Endometrial microvascular endothelial cells (primary cell): ENCODE results near the gene COG3. TPM values are rescaled to one million over a fixed set of nuclear protein-coding genes. Genes with fewer than 3 reads are reported as not detected.

Experiments used
- in situ Hi-C: cut with HindIII; loops from 2 replicates; pipeline ENCODE4 v1.10.0; 2017; ENCODE audit warnings: low sequenced_read_pairs, low pct_unique_long_range_greater_than_20kb; ENCODE audit errors: inconsistent ontology term
- total RNA-seq: library from RNA; depleted of rRNA; stranded (reverse); fragments of >200 nt; gene quantifications from one replicate; pipeline ENCODE4 v1.2.3, GENCODE V29; 2015; ENCODE audit errors: inconsistent ontology term

The COG3 gene
- total RNA-seq, 1 donor from 2014 or later = 20.2 TPM

DNA sequence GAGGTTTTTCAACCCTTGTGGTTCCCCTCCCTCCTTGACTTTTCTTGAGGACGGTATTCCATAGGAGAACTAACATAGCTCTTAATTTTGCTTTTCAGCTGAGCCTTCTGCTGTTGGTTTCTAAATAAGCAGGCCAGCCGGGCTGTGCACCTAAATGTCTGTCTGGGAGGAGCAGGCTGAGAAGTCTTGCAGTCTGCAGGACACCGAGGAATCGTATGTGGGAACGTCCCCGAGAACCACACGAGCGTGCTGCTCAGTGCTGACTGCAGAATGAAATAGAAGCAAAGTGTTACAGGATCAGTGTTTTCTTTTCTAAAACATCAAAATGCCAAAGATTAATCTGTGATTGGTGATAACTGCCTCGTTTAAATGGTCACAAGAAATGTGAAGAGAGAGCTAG is 69.9 kb downstream of the COG3 start:
- in situ Hi-C loops = no loop called here

DNA sequence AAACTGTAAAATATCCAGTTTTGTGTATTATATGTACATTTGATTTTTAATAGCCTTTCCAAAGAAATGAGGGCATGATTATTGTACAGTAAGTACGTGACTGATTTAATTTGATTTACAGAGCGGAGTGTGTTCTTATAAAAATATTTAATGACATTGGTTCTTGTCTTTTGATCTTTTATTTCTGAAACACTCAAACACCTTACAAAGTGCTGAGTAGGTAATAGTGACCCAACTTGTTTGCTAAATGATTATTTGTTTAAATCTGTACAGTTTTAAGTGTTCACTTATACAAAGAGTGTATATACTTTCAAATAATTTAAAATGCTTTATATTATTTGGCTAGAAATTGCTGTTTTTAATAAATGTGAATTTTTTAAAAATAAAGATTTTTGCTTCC is 71.5 kb downstream of the COG3 start:
- in situ Hi-C loops = no loop called here

DNA sequence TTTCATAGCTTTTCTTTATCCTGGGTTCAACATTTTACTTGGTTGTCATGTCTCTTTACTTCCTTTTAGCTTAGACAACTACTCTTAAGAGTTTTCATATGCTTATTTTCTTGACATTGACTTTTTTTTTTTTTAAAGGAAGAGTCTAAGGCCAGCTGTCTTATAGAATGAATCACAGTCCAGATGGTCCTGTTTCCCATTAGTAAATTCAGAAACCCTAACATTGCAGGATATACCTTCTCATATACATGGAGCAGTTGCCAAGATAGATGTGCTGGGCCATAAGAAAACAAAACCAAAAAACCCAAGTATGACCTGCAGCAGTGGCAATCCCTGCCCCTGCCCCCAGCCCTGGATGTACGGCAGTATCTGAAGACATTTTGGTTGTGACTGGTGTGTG is 72.8 kb downstream of the COG3 start:
- in situ Hi-C loops = no loop called here

DNA sequence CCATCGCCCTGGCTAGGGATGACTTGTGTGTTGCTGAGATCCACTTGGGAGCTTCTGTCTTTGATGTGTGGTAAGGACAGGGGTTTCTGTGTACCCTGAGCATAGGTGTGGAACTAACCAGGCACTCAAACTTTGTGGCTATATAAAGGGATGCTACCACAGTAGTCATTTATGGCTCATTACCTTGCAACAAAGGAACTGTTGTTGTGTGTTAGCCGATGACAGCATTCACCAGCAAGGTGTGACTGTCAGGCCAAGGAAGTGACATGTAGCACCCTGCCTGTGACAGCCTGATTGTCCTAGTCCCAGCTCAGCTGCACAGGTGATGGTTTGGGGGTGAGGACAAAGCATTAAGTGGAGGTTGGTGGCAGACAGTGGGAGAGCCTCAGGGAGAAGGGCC is 73.6 kb downstream of the COG3 start:
- in situ Hi-C loops = no loop called here

DNA sequence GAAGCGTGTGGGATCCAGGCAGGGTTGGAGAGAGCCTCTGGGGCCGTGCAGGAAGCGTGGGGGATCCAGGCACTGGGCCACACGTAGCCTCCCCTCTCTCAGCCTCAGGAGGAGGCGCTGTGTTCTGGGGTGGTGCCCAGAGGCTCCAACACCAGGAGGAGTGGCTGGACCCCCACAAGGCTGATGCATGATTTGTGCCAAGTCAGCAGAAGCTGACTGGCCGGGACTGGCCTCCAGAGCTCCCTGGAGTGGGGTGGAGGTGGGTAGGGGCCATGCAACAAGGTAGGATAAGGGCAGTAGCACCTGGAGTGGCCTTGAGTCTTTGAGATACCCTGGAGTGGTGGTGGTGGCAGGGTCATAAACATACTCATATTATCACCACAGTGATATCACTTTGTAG is 75.5 kb downstream of the COG3 start:
- in situ Hi-C loops = no loop called here

DNA sequence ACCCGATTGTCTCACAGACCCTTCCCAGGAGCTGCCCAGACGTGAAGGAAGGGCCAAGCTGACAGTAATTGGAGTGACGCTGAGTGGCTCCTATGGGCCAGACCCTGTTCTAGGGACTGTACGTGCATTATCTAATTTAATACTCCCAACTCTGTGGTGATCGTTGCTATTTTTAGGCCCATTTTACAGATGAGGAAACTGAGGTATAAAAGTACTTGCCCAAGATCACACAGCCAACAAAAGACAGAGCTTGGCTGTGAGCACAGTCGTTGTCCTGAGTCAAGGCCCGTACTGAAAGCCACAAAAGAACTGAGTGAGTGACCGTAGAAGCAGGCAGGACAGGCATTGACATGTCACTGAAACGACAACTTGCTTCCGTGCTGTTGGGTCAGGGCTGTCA is 76.1 kb downstream of the COG3 start:
- in situ Hi-C loops = no loop called here

DNA sequence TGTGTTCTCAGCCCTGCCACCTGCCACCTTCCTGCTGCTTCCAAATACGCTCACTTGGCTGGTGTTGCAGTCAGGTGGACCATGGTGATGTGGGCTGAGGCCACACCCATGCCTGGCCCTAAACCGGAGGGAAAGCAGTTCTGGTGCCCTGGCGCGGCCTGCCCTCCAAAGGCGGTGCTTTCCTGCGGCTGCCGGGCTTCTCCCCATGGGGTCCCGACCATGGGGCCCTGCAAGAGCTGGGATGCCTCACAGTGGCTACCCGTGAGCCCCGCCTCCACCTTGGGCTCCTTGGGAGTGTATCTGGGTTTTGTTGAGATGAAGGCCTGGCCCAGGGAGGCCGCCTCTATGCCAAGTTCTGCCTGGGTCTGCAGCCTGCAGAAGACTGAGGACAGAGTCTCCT is 77.1 kb downstream of the COG3 start:
- in situ Hi-C loops = no loop called here

DNA sequence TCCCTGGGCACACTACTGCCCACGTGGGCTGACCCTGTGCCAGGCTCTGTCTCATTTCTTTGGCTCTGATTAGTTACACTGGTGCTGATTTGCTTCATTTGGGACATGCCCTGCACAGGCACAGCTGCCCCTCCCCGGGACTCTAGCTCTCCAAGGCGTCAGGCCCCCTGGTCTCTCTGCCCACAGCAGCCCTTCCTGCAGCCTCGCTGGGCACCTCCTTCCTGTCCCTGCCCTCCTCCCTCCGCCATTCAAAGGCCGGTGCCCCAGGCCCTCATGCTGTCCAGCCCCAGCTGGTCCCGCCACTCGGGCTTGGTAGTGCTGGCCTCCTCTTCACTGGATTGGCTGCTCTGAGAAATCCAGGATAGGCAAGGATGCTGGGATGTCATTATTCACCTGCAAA is 77.7 kb downstream of the COG3 start:
- in situ Hi-C loops = no loop called here

DNA sequence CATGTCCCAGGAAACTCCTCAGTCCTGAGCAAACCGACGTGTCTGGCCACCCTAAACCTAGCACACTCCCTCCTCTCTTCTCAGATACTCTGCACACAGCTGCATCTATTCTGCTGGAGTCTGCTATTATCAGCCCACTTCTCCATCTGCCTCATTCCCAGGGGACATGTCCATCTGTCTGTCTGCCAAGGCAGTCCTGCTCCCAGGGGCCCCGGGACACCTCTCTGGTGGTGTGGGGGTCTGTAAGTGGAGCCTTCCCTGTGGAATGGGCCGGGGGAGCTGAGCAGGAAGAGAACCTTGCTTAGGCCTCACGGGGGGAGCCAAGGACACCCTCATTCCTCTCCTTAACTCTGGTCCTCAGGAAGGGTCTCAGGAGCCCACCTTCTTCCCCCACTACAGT is 78.1 kb downstream of the COG3 start:
- in situ Hi-C loops = no loop called here

DNA sequence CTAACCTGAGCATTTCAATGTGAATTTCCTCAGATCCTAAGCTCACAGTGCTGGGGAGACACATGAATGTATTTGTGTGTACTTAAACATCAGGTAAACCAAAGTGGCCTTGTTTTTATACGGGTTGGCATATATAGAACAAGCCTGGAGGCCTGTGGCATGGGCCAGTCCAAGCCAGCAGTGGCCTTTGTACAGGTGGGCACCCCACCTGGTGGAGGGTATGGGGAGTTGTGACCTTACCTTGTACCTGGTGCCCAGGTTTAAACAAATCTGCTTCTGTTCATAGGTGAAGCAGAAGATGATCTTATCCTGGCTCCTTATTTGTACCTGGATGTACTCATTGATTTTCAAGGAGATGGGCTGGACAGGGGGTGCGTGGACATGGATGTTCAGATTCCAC is 79.8 kb downstream of the COG3 start:
- in situ Hi-C loops = no loop called here

DNA sequence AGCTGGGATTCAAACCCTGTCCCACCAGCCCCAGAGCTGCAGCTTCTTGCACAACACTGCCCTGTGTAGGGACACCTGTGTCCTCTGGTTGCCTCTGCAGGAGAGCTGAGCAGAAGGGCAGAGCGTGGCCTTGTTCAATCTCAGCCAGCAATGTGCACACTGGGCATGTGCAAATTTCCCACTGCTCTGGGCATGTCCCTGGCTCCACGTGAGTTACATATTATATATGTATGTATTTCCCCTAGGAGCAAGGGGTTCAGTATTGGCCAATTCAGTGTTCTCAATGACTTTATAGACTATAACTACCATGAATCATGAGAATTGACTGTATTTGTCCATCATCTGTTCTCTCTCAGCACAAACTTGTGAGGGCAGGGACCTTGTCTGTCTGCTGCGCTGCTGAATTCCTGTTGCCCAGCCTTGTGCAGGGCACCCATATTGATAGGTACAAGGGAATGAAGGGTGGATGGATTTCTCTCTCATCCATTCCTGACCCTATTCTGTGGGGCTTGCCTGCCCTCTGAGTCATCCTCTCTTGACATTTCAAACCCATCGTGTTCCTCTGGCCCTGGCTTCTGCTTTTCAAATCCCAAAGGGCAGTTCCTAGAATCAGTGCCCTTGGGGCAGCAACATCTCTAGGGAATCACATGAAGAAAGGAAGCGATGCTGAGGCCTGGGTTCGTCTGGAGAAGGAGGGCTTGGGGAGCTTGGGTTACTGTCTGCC is 81.1 kb downstream of the COG3 start:
- in situ Hi-C loops = no loop called here

DNA sequence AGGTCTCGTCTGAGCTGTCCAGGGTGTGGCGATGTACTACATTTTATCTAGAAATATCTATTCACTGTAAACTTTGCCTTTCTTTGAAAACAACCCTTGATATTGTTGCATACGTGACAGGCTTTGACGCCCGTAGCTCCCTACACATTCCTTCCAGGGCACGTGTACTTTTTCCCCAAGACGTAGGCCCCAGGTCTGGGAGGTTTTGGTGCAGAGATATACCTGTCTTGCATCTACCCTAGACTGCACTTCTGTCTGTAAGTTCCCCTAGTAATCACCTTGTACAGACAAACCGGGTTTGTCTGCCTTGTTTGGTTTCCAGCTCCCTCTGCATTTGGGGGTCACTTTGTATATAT is 81.6 kb downstream of the COG3 start:
- in situ Hi-C loops = no loop called here

DNA sequence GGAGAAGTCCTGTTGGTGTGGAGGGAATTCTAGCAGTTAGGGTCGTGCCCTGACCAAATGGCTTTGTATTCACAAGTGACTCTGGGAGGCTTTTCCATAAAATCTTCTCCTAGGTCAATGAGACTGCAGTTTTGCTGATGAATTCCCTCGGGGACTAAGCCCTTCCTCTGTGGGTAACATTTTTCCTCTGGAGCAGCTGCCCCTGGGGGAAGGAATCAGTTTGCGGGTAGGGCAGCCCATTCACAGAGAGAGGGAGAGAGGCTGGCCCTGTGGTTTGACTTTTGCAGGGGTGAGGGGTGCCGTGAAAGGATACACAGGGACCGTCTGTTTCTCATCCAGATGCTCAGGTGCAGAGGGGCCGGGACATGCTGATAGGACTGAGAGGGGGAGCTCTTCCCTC is 83.5 kb downstream of the COG3 start:
- in situ Hi-C loops = no loop called here

DNA sequence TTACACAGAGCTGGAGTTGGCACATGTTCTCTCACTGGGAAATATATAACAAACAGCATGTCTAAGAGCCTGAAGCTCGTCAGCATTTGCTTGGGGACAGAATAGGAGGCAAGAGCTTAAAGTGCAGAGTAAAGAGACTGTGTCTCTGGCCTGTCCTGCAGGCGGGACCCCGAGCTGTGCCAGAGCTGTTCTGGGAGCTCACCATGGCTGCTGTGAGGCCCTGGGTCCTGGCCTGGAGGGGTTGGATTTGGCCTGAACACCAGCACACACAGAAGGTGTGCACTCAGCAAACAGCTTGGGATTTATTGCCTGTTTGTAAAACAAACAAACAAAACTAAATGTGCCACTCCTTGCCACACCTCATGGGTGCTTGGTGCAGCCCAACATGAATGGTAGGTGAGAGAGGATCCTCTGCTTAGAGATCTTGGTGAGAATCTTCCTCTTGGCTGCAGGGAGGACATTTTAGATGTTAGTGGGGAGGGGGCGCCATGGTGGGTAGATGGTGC is 89.9 kb downstream of the COG3 start:
- in situ Hi-C loops = no loop called here

DNA sequence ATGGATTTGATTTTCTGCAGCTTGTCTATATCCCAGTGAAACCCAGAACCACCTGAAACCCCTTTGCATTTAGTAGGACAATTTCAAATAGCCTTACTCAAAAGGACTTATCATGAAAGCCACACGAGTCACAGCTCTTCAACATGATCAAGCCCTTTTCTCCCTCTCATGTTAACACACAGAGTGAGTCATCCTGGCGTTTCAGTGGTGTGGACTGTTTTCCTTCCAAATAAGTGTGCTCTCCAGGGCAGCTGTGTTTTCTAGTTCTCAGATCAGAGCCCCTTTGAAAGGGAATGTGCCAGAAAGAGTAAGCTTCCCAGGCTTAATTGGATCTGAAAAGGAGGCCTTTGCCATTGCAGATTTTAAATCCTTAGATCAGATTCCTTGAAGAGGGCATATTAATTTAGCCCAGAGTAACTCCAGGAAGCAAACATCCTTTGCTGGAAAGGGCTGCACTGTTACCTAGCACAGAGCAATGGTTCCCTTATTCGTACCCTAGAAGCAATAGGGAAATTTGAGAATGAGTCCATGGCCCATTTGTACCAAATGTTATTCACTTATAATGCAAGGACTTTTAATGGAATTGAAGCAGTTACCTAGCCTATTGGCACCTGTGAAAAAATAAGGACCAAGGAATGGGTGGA is 99.5 kb downstream of the COG3 start:
- in situ Hi-C loops = no loop called here

DNA sequence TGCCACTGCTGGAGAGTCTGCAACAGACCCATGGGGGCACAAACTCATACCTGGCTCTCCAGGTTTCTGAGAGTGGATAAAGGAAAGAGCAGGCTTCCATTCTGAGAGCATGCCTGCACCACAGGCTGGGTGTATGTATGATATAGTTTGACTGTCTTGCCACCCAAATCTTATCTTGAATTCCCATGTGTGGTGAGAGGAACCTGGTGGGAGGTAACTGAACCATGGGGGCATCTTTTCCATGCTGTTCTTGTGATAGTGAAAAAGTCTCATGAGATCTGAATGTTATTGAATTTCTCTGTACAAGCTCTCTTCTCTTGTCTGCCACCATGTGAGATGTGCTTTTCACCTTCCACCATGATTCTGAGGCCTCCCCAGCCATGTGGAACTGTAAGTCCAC is 100.6 kb downstream of the COG3 start:
- in situ Hi-C loops = no loop called here

DNA sequence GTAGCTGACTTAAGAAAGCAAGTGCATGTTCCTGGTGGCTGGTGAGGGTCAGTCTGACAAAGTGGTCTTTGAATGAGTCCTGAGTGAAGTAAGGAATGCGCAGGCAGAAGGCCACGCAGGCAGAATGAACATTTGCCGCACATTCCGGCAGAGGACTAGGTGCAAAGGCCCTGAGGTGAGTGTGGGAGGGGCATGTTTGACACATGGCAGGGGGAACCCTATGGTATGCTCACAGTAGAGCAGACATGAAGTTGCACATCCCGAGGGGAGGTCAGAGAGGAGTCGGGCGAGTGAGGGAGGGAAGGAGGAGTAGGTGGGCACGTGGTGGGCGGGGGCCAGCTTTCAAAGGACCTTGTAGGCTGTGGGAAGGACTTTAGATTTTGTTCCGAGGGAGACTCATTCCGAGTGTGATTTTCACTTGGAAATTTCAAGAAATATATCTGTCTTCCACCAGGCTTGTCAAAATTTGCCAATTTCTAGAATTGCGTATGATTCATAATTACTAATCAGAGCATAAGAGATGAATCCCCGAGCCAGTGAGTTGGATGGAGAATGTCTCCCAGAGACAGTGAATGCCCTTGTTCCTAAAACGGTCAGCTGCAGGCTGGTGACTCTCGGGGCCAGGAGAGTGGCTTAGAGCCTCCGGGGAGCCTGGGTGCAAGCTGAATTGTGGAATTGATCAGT is 110.5 kb downstream of the COG3 start:
- in situ Hi-C loops = no loop called here

DNA sequence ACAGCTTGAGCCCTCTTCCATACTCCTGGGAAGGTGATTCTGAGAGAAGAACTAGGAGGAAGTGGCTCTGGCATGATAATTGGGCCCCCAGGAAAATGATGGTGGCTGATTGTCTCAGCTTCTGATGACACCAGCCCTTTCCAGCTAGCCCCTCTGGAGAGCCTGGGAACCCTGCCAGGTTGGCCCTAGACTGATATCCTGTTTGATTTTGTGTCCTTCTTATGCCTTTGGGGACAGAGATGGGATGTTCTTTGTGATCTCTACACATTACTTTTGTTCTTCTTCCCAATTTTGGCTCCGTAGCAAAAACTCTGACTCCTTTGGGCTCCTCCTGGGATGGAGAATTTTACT is 111.1 kb downstream of the COG3 start:
- in situ Hi-C loops = no loop called here

DNA sequence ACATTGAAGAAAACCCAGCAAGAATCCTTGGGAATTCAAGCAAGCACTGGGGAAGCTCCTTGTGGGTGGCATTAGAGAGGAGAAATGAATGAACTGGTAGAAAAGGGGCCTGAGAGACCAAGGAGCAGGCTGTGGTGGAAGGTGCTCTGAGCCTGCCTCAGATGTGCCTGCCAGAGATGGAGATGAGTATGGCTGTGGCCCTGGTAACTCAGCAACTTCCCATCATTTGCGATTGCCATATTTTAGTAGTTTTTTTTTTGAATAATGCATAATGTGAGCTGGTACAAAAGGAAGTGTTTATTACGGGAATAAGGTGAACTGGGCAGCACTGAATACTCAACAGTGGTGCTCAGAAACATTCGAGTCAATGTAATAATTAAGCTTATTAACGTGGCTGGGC is 111.7 kb downstream of the COG3 start:
- in situ Hi-C loops = no loop called here

DNA sequence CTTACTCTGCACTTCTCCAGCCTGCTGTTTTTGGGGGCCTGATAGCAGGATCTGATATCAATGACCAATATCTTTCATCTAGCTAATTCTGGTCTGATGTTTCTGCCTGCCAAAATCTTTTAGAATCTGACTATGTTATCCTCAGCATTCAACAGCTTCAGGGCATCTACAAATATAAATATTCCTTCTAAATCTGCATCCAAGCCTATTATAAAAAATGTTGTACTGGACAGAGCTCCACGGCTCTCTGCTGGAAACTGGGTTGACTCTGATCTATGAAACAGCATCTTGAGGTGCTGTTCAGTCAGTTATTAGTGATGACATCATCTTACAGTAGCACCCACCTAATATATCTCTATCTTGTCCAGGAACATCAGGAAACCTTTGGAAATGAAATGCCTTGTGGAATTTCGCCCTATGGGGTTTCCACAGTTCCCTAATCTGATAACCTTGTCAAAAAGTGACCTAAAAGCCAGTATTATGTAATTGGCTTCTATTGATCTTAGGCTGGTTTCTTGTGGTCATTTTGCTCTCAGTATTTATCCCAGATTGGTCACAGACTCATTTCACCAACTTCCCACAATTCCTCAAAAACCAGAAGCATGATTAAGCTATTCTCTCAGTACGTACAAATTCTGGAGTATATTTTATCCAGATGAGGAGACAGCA is 117.8 kb downstream of the COG3 start:
- in situ Hi-C loops = no loop called here
